ENCODE results near the gene SCAMP4. TPM values are rescaled to one million over a fixed set of nuclear protein-coding genes. Genes with fewer than 3 reads are reported as not detected.

The SCAMP4 gene
- total and polyA plus RNA-seq, 7 donors = 14.4 to 55.4 (median 26.0) TPM

DNA sequence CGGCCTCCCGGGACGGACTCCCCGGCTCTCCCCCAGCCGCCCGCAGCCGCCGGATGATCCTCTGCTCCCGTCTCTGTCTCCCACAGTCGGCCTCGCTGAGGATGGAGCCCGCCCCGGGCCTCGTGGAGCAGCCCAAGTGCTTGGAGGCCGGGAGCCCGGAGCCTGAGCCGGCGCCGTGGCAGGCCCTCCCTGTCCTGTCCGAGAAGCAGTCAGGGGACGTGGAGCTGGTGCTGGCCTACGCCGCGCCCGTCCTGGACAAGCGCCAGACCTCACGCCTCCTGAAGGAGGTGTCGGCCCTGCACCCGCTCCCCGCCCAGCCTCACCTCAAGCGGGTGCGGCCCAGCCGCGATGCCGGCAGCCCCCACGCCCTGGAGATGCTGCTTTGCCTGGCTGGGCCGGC lies 6.8 kb downstream of the SCAMP4 start:
- no peaks in the 10 kb centered on the region for H3K9me3 ChIP-seq
- peaks cover 8 to 33% (median 18%) of the 10 kb centered on the region in 4 donors for H3K36me3 ChIP-seq
- H3K27ac ChIP-seq = no peak overlapping the region
- no peaks in the 10 kb centered on the region for H3K27me3 ChIP-seq
- intact Hi-C loops (cut with DNase I) = no loop called here
- no peak overlapping the region for H3K4me3 ChIP-seq
- DNase-seq = no peak
- H3K4me1 ChIP-seq = peaks cover 0 to 15% (median 11%) of the 10 kb centered on the region in 4 donors
- TF ChIP-seq EP300 (IDR thresholded peaks at IDR 0.05) = no peak
- no peak for TF ChIP-seq POLR2AphosphoS5 (IDR thresholded peaks at IDR 0.05)
- TF ChIP-seq, protein P1, sequence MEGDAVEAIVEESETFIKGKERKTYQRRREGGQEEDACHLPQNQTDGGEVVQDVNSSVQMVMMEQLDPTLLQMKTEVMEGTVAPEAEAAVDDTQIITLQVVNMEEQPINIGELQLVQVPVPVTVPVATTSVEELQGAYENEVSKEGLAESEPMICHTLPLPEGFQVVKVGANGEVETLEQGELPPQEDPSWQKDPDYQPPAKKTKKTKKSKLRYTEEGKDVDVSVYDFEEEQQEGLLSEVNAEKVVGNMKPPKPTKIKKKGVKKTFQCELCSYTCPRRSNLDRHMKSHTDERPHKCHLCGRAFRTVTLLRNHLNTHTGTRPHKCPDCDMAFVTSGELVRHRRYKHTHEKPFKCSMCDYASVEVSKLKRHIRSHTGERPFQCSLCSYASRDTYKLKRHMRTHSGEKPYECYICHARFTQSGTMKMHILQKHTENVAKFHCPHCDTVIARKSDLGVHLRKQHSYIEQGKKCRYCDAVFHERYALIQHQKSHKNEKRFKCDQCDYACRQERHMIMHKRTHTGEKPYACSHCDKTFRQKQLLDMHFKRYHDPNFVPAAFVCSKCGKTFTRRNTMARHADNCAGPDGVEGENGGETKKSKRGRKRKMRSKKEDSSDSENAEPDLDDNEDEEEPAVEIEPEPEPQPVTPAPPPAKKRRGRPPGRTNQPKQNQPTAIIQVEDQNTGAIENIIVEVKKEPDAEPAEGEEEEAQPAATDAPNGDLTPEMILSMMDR (IDR thresholded peaks at IDR 0.05) = no peak
- TF ChIP-seq POLR2A (IDR thresholded peaks at IDR 0.05) = no peak
- WGBS, 2 donors = 29 to 84% methylated on average over 37 of the region's 37 CpGs

DNA sequence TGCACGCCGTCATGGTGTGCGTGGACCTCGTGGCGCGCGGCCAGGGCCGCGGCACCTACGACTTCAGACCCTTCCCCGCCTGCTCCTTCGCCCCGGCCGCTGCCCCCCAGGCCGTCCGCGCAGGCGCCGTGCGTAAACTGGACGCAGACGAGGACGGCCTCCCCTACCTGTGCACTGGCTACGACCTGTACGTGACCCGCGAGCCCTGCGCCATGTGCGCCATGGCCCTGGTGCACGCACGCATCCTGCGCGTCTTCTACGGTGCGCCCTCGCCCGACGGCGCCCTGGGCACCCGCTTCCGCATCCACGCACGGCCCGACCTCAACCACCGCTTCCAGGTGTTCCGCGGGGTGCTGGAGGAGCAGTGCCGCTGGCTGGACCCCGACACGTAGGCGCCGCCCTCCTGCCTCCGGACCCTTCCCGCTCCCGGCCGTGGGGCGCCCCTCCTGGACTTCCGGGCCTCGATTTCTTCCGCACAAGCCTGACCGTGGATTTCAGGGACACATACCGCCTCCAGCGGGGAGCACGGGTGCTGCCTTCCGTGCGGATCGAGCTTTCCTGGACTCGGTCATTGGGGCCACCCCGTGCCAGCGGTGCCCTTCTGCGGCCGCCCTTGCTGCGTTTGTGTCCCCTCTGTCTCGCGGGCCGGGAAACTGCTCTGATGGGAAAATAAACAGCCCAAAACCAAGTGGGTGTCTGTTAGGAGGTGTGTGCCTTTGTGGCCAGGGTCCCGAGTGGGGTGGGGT lies 7.7 kb downstream of the SCAMP4 start:
- intact Hi-C loops (cut with DNase I) = no loop called here
- no peaks in the 10 kb centered on the region for H3K27me3 ChIP-seq
- 96 to 98% methylated on average over 77 of the region's 77 CpGs for WGBS, 2 donors
- TF ChIP-seq EP300 (IDR thresholded peaks at IDR 0.05) = no peak
- TF ChIP-seq POLR2AphosphoS5 (IDR thresholded peaks at IDR 0.05) = no peak
- no peak for TF ChIP-seq POLR2A (IDR thresholded peaks at IDR 0.05)
- TF ChIP-seq, protein P1 (IDR thresholded peaks at IDR 0.05) = no peak
- H3K9me3 ChIP-seq = no peaks in the 10 kb centered on the region
- H3K27ac ChIP-seq = no peak overlapping the region
- DNase-seq = no peak
- no peak overlapping the region for H3K4me3 ChIP-seq
- peaks cover 11 to 37% (median 20%) of the 10 kb centered on the region in 4 donors for H3K36me3 ChIP-seq
- H3K4me1 ChIP-seq = peaks cover 0 to 15% (median 6%) of the 10 kb centered on the region in 4 donors

DNA sequence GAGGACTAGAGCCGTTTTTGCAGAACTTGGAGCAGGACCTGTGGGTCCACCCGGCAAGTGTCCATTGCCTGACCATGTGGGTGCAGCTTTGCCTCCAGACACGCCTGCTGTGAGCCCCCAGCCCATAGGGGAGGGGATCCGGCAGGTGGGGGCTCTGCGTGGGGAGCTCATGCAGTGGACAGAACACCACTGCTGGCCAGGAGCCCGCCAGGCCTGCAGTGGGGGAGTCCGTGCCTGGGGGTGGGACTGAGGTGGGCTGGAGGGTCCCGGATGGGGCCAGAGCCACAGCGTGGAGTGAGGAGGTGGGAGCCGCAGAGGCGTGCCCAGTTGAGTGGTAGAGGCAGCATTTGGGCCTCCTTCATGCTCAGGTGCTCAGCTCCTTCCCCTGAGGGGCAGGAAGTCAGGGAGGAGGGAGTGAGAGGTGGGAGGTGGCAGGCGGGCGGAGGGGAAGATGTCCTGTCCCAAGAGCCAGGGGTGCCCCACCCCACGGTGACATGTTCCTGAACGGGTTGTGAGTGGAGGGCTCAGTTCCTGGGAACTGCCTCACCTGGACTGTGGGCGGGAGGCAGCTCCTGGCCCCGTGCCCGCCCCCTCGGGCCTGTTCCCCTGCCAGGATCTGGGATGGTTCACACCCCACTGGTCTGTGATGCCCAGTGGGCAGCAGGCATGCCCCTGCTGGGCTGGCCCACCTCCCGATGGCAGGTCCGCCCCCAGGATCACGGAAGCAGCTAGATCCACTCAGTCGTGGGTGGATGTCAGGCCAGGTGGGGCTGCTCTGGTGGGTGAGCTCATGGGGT lies 8.8 kb downstream of the SCAMP4 start:
- Histone ChIP-seq H3K9me3 (no peaks in the 10 kb centered on the region), H3K4me3 (no peak overlapping the region), H3K27ac (no peak overlapping the region), H3K4me1 (peaks cover 0 to 11% (median 2%) of the 10 kb centered on the region in 4 donors), H3K27me3 (no peaks in the 10 kb centered on the region), H3K36me3 (peaks cover 15 to 47% (median 28%) of the 10 kb centered on the region in 4 donors)
- no peak for DNase-seq
- no peak for TF ChIP-seq POLR2A (IDR thresholded peaks at IDR 0.05)
- no peak for TF ChIP-seq POLR2AphosphoS5 (IDR thresholded peaks at IDR 0.05)
- TF ChIP-seq EP300 (IDR thresholded peaks at IDR 0.05) = no peak
- TF ChIP-seq, protein P1 (IDR thresholded peaks at IDR 0.05) = no peak
- intact Hi-C loops (cut with DNase I) = no loop called here
- 89% methylated on average over 23 of the region's 23 CpGs for WGBS, 2 donors

DNA sequence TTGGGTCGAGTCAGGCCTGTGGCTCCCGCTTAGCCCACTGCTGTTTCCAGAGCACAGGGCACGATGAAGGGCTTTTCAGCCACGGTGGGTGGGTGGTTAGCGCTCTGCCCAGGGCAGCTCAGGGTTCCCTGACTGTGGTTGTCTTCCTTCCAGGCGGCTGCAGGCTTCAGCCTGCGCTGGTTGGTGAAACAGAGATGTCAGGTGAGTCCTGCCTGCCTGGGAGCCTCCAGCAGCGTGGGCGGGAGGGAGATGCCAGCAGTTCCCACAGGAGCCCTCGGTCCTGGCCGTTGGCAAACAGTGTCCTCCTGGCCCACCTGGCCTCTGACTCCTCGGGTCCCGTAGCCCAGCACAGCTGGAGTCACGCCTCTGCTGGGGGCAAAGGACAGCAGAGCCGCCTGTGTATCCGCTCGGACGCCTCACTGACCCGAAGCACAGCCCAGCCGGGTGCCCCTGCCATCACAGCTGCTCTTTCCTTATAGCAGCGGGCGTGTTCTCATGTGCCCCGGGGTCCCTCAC lies 9.7 kb downstream of the SCAMP4 start:
- Histone ChIP-seq H3K4me3 (no peak overlapping the region), H3K9me3 (no peaks in the 10 kb centered on the region), H3K27me3 (no peaks in the 10 kb centered on the region), H3K36me3 (peaks cover 19 to 56% (median 35%) of the 10 kb centered on the region in 4 donors), H3K27ac (no peak overlapping the region), H3K4me1 (peaks cover 0 to 2% (median 0%) of the 10 kb centered on the region in 4 donors)
- 89 to 94% methylated on average over 23 of the region's 23 CpGs for WGBS, 2 donors
- no peak for DNase-seq
- intact Hi-C loops (cut with DNase I) = no loop called here
- TF ChIP-seq POLR2AphosphoS5 (IDR thresholded peaks at IDR 0.05) (no peak), POLR2A (IDR thresholded peaks at IDR 0.05) (no peak), EP300 (IDR thresholded peaks at IDR 0.05) (no peak)
- TF ChIP-seq, protein P1 (IDR thresholded peaks at IDR 0.05) = no peak

Data from sigmoid colon (tissue), 7 donors.